HG03378 (cell line): ENCODE results near the gene GRK3.
"Not testable (repeated sequence)": the region's sequence is repeated elsewhere in the genome, so short reads cannot be mapped to it uniquely, and the experiment has no call there.

ENCODE experiments used
- ATAC-seq: cut with Tn5 transposase; IDR thresholded peaks from one replicate; pipeline ENCODE4 v1.9.1; 2021; ENCODE audit warnings: mild to moderate bottlenecking, moderate library complexity; ENCODE audit not compliant: unreplicated experiment

The GRK3 gene

DNA sequence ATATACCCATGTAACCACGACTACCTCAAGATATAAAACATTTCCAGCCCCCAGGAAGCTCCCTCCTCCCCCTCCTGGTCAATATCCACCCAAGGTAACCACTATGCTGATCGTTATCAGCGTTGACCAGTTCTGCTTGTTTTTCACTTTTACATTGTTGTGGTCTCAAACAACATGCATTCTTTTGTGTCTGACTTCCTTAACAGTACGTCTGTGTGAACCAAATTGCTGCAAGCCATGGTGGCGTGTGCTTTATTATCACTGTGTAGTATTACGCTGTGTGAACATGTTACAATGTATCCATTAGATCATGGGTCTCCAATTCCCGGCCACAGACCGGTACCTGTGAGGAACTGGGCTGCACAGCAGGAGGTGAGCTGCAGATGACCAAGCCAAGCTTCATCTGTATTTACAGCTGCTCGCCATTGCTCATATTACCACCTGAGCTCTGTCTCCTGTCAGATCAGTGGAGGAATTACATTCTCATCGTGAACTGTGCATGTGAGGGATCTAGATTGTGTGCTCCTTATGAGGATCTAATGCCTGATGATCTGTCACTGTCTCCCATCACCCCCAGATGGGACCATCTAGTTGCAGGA is 15.5 kb upstream of the GRK3 start:
- ATAC-seq = no peak

DNA sequence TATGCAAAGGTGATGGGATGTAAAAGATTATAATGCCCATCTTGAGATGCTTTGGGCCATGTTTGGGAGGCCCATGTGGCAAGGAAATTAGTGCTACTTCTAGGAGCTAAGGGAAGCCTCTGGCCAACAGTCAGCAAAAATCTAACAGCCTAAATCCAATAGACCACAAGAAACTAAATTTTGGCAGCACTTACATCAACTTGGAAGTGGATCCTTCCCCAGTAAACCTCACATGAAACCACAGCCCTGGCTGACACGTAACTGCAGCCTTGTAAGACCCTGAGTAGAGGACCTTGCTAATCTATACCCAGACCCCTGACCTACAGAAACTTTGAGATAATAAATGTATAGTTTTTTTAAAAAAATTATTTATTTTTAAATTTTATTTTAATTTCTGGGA is 13.1 kb upstream of the GRK3 start:
- no peak for ATAC-seq

GRCh38 chr22:25552405-25552804 is 12.1 kb upstream of the GRK3 start:
- ATAC-seq = not testable (repeated sequence)

DNA sequence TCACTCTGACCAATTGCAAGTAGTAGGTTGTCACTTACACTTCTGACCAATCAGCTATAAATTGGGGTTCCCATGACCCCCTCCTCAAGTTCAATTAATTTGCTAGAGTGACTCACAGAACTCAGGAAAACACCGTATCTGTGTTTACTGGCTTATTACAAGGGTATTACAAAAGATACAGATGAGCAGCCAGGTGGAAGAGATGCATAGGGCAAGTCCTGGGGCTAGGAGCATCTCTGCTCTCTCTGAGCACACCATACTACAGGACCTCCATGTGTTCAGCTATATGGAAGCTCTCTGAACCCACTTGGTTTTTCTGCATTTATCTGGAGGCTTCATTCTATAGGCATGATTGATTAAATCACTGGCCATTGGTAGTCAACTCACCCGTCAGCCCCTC is 11.3 kb upstream of the GRK3 start:
- ATAC-seq = no peak

DNA sequence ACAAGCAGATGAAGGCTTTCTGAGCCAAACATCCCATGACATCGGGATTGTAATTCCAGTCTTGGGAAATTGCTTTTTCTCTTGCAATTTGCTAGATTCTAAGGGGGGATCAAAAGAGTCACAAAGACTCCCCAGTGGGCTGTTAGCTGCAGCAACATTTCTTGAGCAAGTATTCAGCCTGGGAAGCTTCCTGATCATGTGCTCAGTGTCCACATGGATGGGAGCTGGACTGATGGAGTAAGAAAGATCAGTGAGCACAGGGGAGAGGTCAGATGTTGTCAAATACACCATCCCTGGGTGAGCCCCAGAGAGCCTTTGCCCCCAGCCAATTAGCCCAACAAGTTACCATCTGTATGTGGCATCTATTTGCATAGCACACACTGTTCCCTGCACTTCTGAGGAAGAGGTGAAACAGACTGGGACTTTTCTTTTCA is 10.2 kb upstream of the GRK3 start:
- no peak for ATAC-seq

GRCh38 chr22:25554689-25555088 is 9.8 kb upstream of the GRK3 start:
- ATAC-seq = no peak

- ATAC-seq = no peak
Observed at GRCh38 chr22:25555586-25555985, 8.9 kb upstream of the GRK3 start.

GRCh38 chr22:25557218-25557617 is 7.3 kb upstream of the GRK3 start:
- ATAC-seq = no peak

DNA sequence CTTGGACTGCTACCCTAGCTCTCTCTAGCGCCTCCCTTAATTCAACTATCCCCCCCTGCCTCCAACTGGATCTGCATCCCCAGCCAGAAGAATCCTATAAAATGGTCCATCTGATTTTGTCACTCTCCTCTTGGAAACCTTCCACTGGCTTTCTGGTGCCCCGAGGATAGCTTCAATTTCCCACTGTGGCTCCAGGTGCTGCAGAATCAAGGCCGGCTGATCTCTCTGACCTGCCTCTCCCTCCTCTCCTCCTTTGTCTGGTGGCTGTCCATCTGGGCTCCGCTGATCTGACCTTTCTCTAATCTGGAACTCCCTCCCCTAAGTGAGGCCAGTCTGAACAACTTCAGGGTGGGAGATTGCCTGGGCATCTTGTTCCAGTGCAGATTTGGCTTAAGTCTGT is 6.1 kb upstream of the GRK3 start:
- ATAC-seq = no peak

DNA sequence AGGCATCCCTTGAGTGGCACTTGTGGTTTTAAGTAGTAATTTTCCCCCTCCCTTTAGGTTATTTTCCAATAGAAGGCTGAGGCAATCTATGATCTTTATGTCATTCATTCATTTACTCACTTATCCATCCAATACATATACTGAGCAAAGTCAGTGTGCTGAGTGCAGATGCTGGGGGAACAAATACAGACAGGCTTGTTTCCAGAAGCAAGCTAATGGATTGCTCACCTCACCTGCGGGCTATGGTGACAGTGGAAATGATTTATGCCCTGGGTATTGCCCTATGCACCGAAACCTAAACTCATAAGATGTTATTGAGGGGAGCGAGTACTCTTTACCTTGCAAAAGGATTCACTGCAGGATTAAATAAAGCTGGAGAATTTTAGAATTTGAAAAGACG is 4.6 kb upstream of the GRK3 start:
- not testable (repeated sequence) for ATAC-seq

DNA sequence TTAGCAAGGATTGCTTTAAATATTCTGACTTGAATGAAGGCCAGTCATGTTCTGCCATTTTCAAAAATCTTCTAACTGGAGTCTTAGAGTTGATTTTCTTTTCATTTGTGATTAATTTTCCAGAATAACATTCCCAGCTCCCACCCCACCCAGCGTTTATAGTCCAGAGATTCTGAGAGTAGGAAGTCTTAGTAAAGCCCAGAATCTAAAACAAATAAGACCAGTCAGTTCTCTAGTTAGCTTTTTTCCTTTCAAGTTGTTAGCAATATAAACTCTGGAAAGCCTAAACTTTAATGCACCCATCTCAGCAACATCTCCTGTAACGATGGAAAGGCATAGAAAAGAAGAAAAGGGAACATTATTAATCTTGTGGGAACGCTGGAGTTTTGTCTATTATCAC is 3.3 kb upstream of the GRK3 start:
- not testable (repeated sequence) for ATAC-seq

- ATAC-seq = not testable (repeated sequence)
Observed at GRCh38 chr22:25561927-25562326, 2.5 kb upstream of the GRK3 start.

- not testable (repeated sequence) for ATAC-seq
Observed at GRCh38 chr22:25562966-25563760, 1.3 kb upstream of the GRK3 start.

DNA sequence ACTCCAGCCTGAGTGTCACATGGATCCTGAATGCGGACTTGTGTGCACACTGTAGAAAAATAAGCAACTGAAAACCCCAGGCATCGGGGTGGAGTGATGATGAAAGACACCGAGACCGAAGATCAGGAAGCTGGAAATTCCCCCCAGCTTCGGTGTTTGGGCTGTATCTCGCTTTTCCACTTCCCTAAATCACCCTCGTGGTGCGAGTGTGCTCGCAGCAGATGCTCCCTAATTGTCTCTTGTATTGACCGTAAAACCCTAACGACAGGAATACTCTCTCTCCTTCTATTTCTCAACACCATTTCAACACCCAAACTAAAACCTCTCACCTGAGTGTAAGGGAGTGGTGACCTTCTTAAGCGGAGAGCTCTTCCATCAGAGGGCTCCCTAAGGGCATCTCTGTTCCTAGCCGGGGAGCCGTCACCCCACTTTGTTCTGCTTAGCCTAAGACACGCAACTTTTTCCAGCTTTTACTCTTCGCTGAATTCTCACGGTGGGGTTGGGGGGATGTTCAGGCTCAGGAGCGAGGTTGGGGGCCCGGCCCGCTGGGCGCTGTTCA is 635 bp upstream of the GRK3 start:
- ATAC-seq = no peak

DNA sequence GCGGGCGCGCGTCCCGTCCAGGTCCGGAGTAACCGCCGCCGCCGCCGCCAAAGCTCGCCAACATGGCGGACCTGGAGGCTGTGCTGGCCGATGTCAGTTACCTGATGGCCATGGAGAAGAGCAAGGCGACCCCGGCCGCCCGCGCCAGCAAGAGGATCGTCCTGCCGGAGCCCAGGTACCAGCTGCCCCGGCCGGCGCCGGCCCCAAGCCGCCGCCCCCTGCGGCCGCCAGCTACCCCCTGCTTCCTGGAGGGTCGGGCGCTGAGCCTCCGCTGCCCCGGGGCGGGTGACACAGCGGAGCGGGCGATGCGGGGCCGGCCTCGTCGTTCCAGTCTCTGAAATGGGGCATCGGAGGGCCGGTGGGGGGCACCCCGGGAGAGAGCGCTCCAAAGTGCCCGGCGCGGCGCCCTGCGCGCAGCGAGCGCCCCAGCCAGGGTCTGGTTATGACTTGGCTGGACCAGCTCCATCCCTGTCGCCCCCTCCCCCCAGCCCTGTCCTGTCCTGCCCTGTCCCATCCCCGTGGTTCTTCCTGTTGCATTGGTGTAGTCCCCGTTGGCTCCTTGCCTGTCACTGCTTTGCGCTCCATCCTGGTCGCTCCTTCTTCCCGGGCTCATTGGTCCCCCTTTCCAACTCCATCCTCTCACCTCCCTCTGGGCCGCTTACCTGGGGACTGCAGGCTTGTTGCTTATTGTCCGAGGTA is 653 bp downstream of the GRK3 start:
- no peak for ATAC-seq

DNA sequence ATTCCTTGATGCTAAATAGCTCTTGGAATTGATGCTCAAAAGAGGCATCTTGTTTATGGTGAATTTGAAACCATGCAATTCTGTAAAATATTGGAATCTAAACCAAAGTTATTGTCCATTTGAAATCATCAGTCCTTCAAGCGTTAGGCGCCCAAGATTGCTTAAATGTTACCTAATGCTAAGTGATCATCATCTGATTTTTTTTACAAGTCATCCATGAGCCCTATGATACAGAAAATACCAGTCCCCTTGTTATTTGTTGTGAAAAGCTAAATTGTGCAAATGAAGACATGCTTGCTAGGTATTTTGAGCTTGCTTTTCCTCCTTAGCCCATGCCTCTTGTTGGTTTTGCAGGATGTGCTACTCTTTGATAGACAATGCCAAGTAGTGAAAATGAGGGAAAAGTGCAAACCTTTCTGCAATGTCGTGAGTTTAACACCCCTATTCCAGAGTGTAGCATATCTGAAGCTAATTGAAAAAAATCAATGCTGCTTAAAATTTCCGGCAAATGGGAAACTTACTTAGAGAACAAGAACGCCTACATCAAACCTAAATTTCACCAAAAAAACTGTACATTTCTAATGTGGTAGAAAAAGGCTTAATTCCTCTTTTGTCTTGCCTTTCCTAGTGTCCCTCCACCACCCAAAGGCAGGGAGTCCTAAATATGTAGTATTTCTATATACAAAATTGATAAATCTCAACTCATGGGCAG is 1.9 kb downstream of the GRK3 start:
- no peak for ATAC-seq

DNA sequence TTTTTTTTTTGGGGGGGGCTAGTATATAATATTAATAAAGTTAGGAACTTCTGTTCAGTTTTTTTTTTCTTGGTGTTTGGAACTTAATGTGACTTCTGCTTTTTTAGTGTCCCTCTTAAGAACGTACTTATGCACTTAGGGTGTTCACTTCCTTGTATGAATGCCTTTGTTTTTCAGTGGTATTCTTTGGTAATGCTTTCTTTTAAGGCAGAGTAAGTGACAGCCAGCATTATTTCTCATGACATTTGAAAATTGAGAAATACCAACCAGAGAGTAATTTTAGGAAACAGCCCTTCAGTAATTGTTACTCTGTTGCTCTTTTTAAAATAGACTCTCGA is 2.4 kb downstream of the GRK3 start:
- no peak for ATAC-seq

DNA sequence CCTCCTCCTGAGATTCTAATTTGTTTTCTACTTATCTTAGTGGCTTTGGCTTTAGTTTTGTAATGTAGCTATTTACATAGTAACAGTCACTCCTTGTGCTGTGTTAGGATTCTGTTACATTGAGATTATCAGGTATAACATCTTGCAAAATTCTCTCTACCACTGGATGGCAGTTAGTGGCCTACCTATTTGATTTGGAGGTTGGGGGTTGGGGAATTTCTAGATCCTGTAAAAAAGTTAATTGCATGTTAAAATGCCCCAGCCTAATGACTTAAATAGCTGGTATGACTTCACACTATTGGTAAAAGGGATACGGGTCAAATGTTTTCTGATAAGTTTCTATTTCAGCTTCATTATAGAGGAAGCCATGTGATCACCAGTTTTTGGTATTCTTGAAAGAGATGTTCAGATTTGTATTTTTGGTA is 2.8 kb downstream of the GRK3 start:
- no peak for ATAC-seq

- not testable (repeated sequence) for ATAC-seq
Observed at GRCh38 chr22:25568066-25568465, 3.6 kb downstream of the GRK3 start.

GRCh38 chr22:25569361-25569760 is 4.9 kb downstream of the GRK3 start:
- no peak for ATAC-seq

DNA sequence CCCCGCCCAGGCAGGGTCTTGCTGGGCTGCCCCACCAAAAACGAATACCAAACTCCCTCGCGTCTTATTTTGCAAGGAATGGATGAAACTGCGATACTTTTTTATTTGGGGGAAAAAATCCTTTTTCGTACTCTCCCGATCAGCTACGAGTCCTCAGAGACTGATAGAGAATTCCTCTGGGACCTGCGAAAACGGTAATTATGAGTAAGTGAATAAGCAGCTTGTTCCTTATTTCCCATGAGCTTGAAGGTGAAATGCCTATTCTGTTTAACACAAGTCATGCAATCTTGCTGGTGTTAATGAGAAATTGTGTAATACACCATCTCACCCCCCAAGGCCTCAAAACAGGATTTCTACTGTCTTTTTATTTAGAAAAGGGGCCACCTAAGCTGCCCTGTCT is 5.5 kb downstream of the GRK3 start:
- ATAC-seq = no peak
